Stimulated activated naive CD8-positive, alpha-beta T cell treated with anti-CD3 and anti-CD28 coated beads, Interleukin-15, amount 100 ng/mL, for 72 hours (primary cell): ENCODE measurements around the gene CD2AP.

ENCODE experiments used
- ATAC-seq: fragments of 150-1000 bp; cut with Tn5 transposase; 2 replicates; pipeline ENCODE4 v1.10.0; 2021; ENCODE audit warnings: mild to moderate bottlenecking, moderate library complexity
- DNase-seq, 2 donors: peaks; one replicate each; pipeline ENCODE4 v3.0.0; 2021 to 2022
- H3K27ac Mint-ChIP-seq, 2 donors: one replicate each; pipeline ENCODE4 v1.8.0; 2022; ENCODE audit warnings: mild to moderate bottlenecking in 2 of 2, mixed read lengths in 2 of 2, moderate library complexity in 2 of 2
- H3K27me3 Mint-ChIP-seq: one replicate; pipeline ENCODE4 v1.8.0; 2022; ENCODE audit warnings: mixed read lengths
- H3K4me1 Mint-ChIP-seq: one replicate; pipeline ENCODE4 v1.8.0; 2022; ENCODE audit warnings: mild to moderate bottlenecking, mixed read lengths
- H3K4me3 Mint-ChIP-seq, 2 donors: one replicate each; pipeline ENCODE4 v1.8.0; 2022; ENCODE audit warnings: mild to moderate bottlenecking in 2 of 2, mixed read lengths in 2 of 2, moderate library complexity in 1 of 2
- H3K9me3 Mint-ChIP-seq, 2 donors: one replicate each; pipeline ENCODE4 v1.8.0; 2022; ENCODE audit warnings: mixed read lengths in 2 of 2

The CD2AP gene

DNA sequence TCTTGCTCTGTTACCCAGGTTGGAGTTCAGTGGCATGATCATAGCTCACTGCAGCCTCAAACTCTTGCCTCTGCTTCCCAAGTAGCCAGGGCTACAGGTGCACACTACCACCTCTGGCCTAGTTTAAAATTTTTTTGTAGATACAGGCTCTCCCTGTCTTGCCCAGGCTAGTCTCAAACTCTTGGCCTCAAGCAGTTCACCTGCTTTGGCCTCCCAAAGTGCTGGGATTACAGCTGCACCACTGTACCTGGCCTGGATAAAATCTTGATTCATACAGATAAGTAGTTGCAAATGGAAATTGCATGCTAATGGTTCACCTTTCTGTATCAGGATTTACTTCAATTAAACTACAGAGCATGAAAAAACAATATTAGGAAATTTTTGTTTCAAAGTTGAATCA lies 4.2 kb downstream of the CD2AP start:
- Mint-ChIP-seq H3K4me3 (no peak overlapping the region), H3K27me3 (no peaks in the 10 kb centered on the region), H3K4me1 (peaks cover 73% of the 10 kb centered on the region), H3K9me3 (no peaks in the 10 kb centered on the region), H3K27ac (no peak overlapping the region)
- ATAC-seq (no peak), DNase-seq (no peak)

DNA sequence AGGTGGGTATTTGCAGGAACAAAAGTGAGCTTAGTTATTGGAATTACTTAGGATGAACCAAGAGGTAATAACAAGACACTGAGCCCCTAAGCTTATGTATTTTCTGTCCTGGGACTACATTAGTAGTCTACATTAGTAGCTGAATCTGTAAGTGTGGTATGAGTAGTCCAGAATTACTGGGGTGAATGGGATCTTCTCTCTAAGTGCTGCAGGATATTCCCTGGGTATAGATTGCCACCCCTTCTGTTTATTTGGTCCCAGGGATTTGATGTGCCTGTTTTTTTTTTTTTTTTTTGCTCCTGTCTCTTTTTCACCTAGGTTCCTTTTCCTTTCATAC lies 5.9 kb downstream of the CD2AP start:
- ATAC-seq (no peak), DNase-seq (no peak)
- H3K27ac Mint-ChIP-seq: no peak overlapping the region
- H3K4me3 Mint-ChIP-seq: no peak overlapping the region
- H3K4me1 Mint-ChIP-seq: peaks cover 68% of the 10 kb centered on the region
- no peaks in the 10 kb centered on the region for H3K9me3 Mint-ChIP-seq
- no peaks in the 10 kb centered on the region for H3K27me3 Mint-ChIP-seq

DNA sequence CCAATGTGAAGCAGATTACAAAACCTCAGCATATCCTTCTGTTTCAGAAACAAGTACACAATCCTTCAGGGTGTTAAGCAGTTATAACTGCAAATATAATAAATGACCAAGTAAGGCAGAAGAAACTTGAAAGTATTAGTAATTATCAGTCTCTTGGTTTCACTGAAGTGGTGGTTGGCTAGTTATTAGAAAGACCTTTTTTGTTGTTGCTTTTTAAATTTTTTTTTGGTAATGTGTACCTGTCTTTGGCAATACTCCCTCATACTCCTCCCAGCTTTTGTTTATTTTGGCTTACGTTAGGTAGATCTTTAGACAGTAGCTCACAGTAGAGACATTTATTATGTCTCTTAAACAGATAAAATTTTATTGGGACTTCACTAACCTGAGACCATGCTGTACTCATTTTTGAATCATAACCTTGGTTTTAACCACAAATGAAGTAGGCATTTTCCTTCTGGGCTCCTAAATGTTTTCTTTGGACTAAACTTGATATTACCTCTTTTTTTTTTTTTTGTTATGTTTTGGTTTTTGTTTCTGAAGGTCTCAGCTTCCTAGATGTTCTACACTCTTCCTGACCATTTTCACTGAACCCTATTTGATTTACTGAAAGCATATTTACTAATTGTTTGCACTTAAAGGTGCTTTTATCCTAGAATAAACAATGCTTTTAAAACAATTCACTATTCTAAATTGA lies 6.4 kb downstream of the CD2AP start:
- ATAC-seq (no peak), DNase-seq (no peak)
- peak overlapping the region in 1 of 2 donors; percentile 43 for H3K4me3 Mint-ChIP-seq
- no peaks in the 10 kb centered on the region for H3K27me3 Mint-ChIP-seq
- H3K27ac Mint-ChIP-seq: peak overlapping the region in 1 of 2 donors; percentile 77
- H3K4me1 Mint-ChIP-seq: peaks cover 68% of the 10 kb centered on the region
- no peaks in the 10 kb centered on the region for H3K9me3 Mint-ChIP-seq

DNA sequence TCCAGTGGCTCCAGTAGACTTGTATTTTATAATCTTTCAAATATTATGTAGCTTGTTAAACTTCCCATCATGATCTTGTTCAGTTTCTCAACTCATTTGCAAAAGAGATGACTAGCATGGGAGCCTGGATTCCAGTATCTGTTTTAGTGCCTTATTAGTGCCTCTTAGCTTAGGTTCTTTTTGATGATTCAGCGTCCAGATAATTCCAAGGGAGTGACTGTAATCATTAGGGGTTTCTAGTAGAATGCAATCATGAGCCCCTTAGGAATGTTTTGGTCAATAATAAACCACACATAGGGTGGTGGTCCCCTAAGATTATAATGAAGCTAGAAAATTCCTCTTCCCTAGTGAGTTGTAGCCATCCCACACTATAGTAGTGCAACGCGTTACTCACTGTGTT lies 7.0 kb downstream of the CD2AP start:
- DNase-seq: no peak
- no peaks in the 10 kb centered on the region for H3K9me3 Mint-ChIP-seq
- no peak for ATAC-seq
- H3K4me3 Mint-ChIP-seq: no peak overlapping the region
- H3K27ac Mint-ChIP-seq: no peak overlapping the region
- peaks cover 62% of the 10 kb centered on the region for H3K4me1 Mint-ChIP-seq
- H3K27me3 Mint-ChIP-seq: no peaks in the 10 kb centered on the region

DNA sequence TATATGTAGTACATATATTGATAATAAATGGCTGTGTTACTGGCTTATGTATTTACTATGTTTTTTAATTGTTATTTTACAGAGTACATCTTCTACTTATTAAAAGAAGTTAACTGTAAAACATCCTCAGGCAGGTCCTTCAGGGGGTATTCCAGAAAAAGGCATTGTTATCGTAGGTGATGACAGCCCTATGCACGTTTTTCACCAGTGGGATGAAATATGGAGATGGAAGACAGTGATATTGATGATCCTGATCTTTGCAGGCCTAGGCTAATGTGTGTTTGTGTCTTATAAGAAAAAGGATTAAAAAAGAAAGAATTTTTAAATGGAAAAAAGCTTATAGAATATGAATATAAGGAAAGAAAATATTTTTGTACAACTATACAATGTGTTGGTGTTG lies 7.5 kb downstream of the CD2AP start:
- Mint-ChIP-seq H3K4me3 (no peak overlapping the region), H3K27me3 (no peaks in the 10 kb centered on the region), H3K27ac (no peak overlapping the region), H3K4me1 (peaks cover 58% of the 10 kb centered on the region), H3K9me3 (no peaks in the 10 kb centered on the region)
- DNase-seq (no peak), ATAC-seq (no peak)

DNA sequence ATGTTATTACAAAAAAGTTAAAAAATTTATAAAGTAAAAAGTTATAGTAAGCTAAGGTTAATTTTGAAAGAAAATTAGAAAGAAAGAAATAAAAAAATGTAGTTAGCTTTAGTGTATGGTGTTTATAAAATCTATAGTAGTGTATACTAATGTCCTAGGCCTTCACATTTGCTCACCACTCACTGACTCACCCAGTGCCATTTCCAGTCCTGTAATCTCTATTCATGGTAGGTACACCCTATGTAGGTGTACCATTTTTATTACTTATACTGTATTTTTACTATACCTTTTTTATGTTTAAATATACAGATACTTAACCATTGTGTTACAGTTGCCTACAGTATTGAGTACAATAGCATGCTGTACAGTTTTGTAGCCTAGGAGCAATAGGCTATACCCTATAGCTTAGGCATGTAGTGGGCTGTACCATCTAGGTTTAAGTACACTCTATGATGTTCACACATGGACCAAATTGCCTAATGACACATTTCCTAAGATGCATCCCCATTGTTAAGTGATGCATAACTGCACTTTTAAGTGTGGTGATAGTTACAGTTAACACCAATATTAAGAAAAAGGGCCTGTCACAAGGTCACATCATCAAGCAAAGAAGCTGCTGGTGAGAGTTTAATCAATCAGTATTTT lies 8.0 kb downstream of the CD2AP start:
- ATAC-seq: peak; percentile 45
- DNase-seq: no peak
- Mint-ChIP-seq H3K27me3 (no peaks in the 10 kb centered on the region), H3K4me1 (peaks cover 52% of the 10 kb centered on the region), H3K27ac (no peak overlapping the region), H3K4me3 (no peak overlapping the region), H3K9me3 (no peaks in the 10 kb centered on the region)

DNA sequence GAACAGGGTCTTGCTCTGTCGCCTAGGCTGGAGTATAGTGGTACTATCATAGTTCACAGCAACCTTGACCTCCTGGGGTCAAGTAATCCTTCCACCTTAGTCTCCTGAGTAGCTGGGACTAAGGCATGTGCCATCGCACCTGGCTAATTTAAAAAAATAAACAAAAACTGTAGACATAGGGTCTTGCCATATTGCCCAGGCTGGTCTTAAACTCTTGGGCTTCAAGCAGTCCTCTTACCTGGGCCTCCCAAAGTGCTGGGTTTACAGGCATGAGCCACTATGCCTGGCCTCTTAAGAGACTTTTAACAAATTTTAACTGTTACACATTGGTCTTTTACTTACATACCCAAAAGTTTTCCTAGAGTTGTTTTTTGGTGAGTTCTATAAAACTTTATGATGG lies 12.4 kb downstream of the CD2AP start:
- H3K4me1 Mint-ChIP-seq: peaks cover 47% of the 10 kb centered on the region
- H3K9me3 Mint-ChIP-seq: no peaks in the 10 kb centered on the region
- H3K27me3 Mint-ChIP-seq: no peaks in the 10 kb centered on the region
- no peak for DNase-seq
- H3K27ac Mint-ChIP-seq: no peak overlapping the region
- no peak for ATAC-seq
- H3K4me3 Mint-ChIP-seq: no peak overlapping the region

DNA sequence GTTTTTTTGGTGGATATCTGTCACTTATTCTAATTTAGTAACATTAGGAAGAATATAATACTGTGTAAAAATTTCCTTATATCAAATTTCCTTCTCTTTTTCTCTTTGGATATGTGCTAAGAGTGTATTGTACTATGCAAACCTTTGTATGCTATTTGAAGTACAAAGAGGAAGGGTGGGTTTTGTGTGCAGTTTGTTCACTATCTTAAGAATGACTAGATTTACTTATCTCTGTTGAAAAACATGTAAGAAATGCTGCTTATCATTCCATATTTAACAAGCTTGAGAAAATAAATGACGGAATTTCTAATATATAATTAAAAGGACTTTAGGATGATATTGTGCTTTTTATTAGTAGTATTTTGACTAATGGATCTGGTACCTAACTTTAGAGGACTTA lies 13.1 kb downstream of the CD2AP start:
- peaks cover 52% of the 10 kb centered on the region for H3K4me1 Mint-ChIP-seq
- DNase-seq: no peak
- H3K4me3 Mint-ChIP-seq: no peak overlapping the region
- H3K27me3 Mint-ChIP-seq: no peaks in the 10 kb centered on the region
- H3K27ac Mint-ChIP-seq: no peak overlapping the region
- no peaks in the 10 kb centered on the region for H3K9me3 Mint-ChIP-seq
- ATAC-seq: no peak

DNA sequence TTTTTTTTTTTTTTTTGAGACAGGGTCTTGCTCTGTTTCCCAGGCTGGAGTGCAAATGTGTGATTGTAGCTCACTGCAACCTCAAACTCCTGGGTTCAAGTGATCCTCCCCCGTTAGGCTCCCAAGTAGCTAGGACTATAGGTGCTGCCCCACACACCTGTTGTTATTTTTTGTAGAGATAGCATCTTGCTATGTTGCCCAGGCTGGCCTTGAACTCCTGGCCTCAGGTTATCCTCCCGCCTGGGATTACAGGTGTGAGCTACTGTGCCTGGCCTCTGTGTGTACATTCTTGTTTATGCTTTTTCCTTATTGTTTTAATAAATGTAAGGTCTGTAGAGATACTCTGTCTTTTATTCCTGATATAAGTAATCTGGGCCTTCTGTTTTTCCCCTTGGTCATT lies 14.8 kb downstream of the CD2AP start:
- Mint-ChIP-seq H3K4me3 (no peak overlapping the region), H3K9me3 (peaks cover 0 to 4% of the 10 kb centered on the region in 2 donors), H3K4me1 (peaks cover 56% of the 10 kb centered on the region), H3K27me3 (no peaks in the 10 kb centered on the region), H3K27ac (no peak overlapping the region)
- DNase-seq (no peak), ATAC-seq (no peak)

DNA sequence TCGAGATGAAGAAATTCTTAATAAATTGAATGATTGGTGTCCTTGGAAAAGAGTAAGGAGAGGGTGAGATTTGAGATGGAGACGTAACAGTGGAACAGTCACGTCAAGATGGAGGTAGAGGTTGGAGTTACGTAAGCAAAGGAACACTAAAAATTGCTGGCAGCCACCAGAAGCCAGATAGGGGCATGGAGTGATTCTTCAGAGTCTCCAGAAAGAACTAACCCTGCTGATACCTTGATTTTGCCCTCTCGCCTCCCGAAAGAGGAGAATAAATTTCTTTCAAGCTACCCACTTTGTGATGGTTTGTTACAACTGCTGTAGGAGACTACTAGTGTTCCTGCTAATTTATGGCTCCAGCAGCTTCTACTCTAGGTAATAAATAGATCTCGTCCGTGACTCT lies 17.6 kb downstream of the CD2AP start:
- H3K4me3 Mint-ChIP-seq: no peak overlapping the region
- no peak for ATAC-seq
- no peak for DNase-seq
- peaks cover 78% of the 10 kb centered on the region for H3K4me1 Mint-ChIP-seq
- H3K27ac Mint-ChIP-seq: no peak overlapping the region
- H3K9me3 Mint-ChIP-seq: peaks cover 0 to 7% of the 10 kb centered on the region in 2 donors
- no peaks in the 10 kb centered on the region for H3K27me3 Mint-ChIP-seq

DNA sequence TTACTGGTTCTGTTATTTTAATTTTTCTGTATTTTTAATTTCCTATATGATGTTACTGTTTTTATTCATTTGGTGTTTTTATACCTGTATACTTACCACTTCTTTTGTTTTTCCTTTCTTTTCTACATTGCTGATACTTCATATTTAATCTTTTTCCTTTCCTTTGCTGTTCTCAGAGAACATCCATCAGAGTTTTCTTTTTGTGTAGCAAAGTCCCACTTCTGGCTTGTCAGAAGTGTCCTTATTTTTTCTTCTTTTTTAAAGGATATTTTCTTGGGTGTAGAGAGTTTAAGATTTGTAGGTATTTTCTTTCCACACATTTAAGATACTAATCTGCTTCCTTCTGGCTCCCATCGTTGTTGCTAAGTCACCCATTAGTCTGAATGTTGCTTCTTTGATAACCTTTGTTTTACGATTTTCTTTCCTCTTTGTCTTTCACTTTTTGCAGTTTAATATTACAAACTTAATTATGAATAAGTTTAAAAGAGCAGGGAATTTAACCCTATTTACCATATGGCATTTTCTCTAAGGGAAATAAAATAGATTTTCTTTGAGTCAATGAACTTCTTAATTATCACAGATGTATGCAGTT lies 18.5 kb downstream of the CD2AP start:
- peak overlapping the region in 1 of 2 donors; percentile 0 for H3K27ac Mint-ChIP-seq
- H3K4me1 Mint-ChIP-seq: peaks cover 84% of the 10 kb centered on the region

DNA sequence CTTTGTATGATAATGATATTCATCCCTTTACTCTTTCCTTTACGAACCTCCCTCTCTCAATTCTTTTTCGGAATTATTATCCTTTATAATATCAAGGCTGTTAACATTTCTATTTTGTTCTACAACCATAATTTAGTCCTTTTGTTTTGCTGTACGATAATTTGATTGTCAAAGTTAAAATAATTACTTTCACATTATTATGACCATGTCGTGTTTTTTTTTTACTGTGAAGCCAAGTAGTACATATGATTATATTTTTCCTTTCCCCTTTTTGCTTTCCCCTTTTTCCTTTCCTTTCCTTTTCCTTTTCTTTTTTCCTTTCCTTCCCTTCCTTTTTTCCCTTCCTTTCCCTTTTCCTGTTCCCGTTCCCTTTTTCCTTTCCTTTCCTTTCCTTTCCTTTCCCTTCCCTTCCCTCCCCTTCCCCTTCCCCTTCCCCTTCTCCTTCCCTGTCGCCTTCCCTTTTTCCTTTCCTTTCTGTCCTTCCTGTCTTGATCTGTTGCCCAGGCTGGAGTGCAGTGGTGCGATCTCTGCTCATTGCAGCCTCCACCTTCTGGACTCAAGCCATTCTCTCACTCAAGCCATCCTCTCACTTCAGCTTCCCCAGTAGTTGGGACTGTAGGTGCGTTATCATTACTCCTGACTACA lies 19.5 kb downstream of the CD2AP start:
- no peaks in the 10 kb centered on the region for H3K27me3 Mint-ChIP-seq
- no peak overlapping the region for H3K4me3 Mint-ChIP-seq
- peaks cover 0 to 7% of the 10 kb centered on the region in 2 donors for H3K9me3 Mint-ChIP-seq
- DNase-seq (no peak), ATAC-seq (no peak)
- no peak overlapping the region for H3K27ac Mint-ChIP-seq
- peaks cover 87% of the 10 kb centered on the region for H3K4me1 Mint-ChIP-seq

More for the DNA sequence above, 18.5 kb downstream of the CD2AP start:
- DNase-seq (no peak), ATAC-seq (no peak)
- Mint-ChIP-seq H3K4me3 (no peak overlapping the region), H3K27me3 (no peaks in the 10 kb centered on the region), H3K9me3 (peaks cover 0 to 7% of the 10 kb centered on the region in 2 donors)

DNA sequence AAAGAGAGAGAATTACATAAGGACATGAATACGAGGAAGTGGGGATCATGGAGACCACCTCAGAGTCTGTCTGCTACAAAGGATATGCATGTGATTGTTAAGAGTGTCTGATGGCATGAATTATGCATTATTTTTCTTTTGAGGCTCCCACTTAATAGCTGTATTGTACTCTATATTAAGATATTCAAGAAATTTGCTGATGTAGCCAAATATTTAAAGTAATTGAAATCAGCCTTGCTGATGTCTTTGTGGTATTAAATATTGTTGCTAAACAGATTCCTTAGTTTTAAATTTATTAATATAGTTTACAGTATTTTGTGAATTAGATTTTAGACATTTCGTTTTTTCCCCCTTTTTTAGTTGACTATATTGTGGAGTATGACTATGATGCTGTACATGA lies 25.3 kb downstream of the CD2AP start:
- H3K27ac Mint-ChIP-seq: peak overlapping the region in 1 of 2 donors; percentile 43
- H3K9me3 Mint-ChIP-seq: no peaks in the 10 kb centered on the region
- ATAC-seq (no peak), DNase-seq (no peak)
- H3K4me3 Mint-ChIP-seq: no peak overlapping the region
- H3K4me1 Mint-ChIP-seq: peaks cover 50% of the 10 kb centered on the region
- no peaks in the 10 kb centered on the region for H3K27me3 Mint-ChIP-seq

DNA sequence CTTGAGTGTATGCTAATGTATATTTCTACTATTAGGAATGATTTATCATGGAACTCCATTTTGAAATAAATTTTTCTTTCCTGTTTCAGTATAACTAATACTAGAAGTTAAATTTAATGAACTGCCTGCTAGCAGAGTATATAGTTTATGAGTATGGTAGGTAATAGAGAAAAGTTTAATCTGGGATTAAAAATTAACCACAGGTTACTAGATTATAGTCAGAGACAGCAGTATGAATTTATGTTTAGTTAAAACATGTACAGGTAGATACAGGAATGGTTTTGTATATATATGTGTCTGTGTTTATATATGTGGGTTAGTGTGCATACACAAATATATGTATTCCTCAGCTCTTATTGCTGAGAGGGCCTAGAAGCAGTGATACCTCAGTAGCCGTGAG lies 32.3 kb downstream of the CD2AP start:
- H3K4me3 Mint-ChIP-seq: no peak overlapping the region
- no peaks in the 10 kb centered on the region for H3K27me3 Mint-ChIP-seq
- peaks cover 33% of the 10 kb centered on the region for H3K4me1 Mint-ChIP-seq
- no peak overlapping the region for H3K27ac Mint-ChIP-seq
- no peaks in the 10 kb centered on the region for H3K9me3 Mint-ChIP-seq
- ATAC-seq (no peak), DNase-seq (no peak)

DNA sequence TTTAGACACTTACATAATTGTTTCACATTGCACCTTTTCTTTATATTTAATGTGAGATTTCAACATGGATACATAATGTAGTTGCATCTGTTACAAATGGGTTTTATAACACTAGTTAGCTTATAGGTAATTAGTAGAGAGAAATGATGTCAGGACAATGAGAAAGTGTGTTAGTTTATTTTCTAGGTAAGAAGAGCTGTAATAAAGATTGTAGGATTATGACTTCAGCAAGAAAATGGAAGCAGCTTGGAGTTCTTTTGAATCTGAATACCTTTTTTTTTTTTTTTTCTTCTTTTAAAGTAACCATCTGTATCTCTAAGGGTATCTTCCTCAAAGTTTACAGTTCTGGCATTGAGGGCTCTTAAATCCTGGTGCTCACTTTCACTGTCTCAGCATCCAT lies 35.3 kb downstream of the CD2AP start:
- ATAC-seq (no peak), DNase-seq (no peak)
- Mint-ChIP-seq H3K4me1 (peaks cover 38% of the 10 kb centered on the region), H3K27ac (no peak overlapping the region), H3K4me3 (no peak overlapping the region), H3K9me3 (no peaks in the 10 kb centered on the region), H3K27me3 (no peaks in the 10 kb centered on the region)

DNA sequence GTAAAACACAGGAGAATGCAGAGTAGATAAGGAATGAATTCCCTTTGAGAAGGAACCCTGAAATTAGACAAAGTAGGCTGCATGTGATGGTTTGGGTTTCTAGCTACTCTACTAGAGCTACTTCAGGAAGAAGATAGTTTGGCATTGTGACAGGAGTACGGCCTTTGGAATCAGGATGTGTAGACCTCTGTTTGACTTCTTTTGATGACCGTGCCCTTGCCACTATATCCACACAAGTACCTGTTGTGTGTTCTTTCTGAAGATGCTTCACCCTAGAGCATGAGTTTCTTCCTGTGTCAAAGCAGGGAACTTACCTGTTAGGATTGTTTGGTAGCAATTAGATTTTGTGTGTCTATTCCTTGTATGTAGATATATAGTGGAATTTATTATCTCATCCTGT lies 41.7 kb downstream of the CD2AP start:
- Mint-ChIP-seq H3K4me1 (peaks cover 52% of the 10 kb centered on the region), H3K4me3 (no peak overlapping the region)
- DNase-seq: no peak

More for the DNA sequence above, 41.7 kb downstream of the CD2AP start:
- no peak for ATAC-seq
- H3K9me3 Mint-ChIP-seq: no peaks in the 10 kb centered on the region
- no peak overlapping the region for H3K27ac Mint-ChIP-seq
- H3K27me3 Mint-ChIP-seq: no peaks in the 10 kb centered on the region
